Activated gamma-delta T cell treated with Interleukin-2 at 50 U/mL for 16 hours (primary cell): Measurements from ENCODE around the gene OPCML.

Experiments
- DNase-seq: peaks from one replicate; pipeline ENCODE4 v3.0.0-alpha.2; 2020

OPCML gene

GRCh38 chr11:132519241-132519815 is 1013.0 kb downstream of the OPCML start:
- no peak for DNase-seq

- DNase-seq = no peak
Measured at GRCh38 chr11:132504501-132505041, 1027.7 kb downstream of the OPCML start.

- DNase-seq = no peak
Measured at GRCh38 chr11:132501356-132501755, 1030.9 kb downstream of the OPCML start.

GRCh38 chr11:132499661-132500060 is 1032.6 kb downstream of the OPCML start:
- no peak for DNase-seq

GRCh38 chr11:132496341-132496740 is 1036.0 kb downstream of the OPCML start:
- DNase-seq = no peak

- no peak for DNase-seq
Measured at GRCh38 chr11:132493801-132494200, 1038.5 kb downstream of the OPCML start.

- no peak for DNase-seq
Measured at GRCh38 chr11:132490978-132491377, 1041.3 kb downstream of the OPCML start.

- DNase-seq = no peak
Measured at GRCh38 chr11:132486060-132486459, 1046.2 kb downstream of the OPCML start.

- no peak for DNase-seq
Measured at GRCh38 chr11:132475026-132475425, 1057.3 kb downstream of the OPCML start.

- DNase-seq = no peak
Measured at GRCh38 chr11:132472411-132473172, 1059.7 kb downstream of the OPCML start.

GRCh38 chr11:132471466-132471865 is 1060.8 kb downstream of the OPCML start:
- DNase-seq = no peak

GRCh38 chr11:132466983-132467382 is 1065.3 kb downstream of the OPCML start:
- no peak for DNase-seq

GRCh38 chr11:132464939-132465338 is 1067.4 kb downstream of the OPCML start:
- no peak for DNase-seq

GRCh38 chr11:132464003-132464342 is 1068.3 kb downstream of the OPCML start:
- no peak for DNase-seq

- DNase-seq = no peak
Measured at GRCh38 chr11:132463295-132464002, 1068.9 kb downstream of the OPCML start.

GRCh38 chr11:132459736-132460135 is 1072.6 kb downstream of the OPCML start:
- no peak for DNase-seq

- DNase-seq = no peak
Measured at GRCh38 chr11:132457445-132457844, 1074.9 kb downstream of the OPCML start.

- no peak for DNase-seq
Measured at GRCh38 chr11:132456751-132457328, 1075.5 kb downstream of the OPCML start.

- DNase-seq = no peak
Measured at GRCh38 chr11:132455044-132455443, 1077.3 kb downstream of the OPCML start.

GRCh38 chr11:132453406-132453805 is 1078.9 kb downstream of the OPCML start:
- no peak for DNase-seq

GRCh38 chr11:132452616-132453015 is 1079.7 kb downstream of the OPCML start:
- DNase-seq = no peak

GRCh38 chr11:132451942-132452601 is 1080.2 kb downstream of the OPCML start:
- DNase-seq = no peak

- no peak for DNase-seq
Measured at GRCh38 chr11:132450631-132451030, 1081.7 kb downstream of the OPCML start.
